HepG2 (cell line): Measurements from ENCODE around the gene SRSF10. TPM values are rescaled to one million over a fixed set of nuclear protein-coding genes. Genes with fewer than 3 reads are reported as not detected.
A peak's percentile ranks its signal among the peaks of the same experiment; 100 is the strongest.

Experiments used
- ARNTL ChIP-seq: sonication (generic); formaldehyde crosslinking; IDR thresholded peaks from 2 replicates; pipeline ENCODE4 v1.4.0; 2020; ENCODE audit warnings: mild to moderate bottlenecking, missing genetic modification reagents
- CBX1 ChIP-seq: IDR thresholded peaks from one replicate; pipeline ENCODE4 v1.6.1; 2016; ENCODE audit warnings: antibody characterized with exemption, low read depth
- KMT2A ChIP-seq: sonication (generic); formaldehyde crosslinking; IDR thresholded peaks from 2 replicates; pipeline ENCODE4 v1.4.0; 2020; ENCODE audit warnings: missing genetic modification reagents
- NFE2L1 ChIP-seq: sonication (generic); formaldehyde crosslinking; IDR thresholded peaks from 2 replicates; pipeline ENCODE4 v1.4.0; 2020; ENCODE audit warnings: missing genetic modification reagents, mild to moderate bottlenecking, borderline replicate concordance
- RBFOX2 ChIP-seq: fragments of 200-400 bp; formaldehyde crosslinking; IDR thresholded peaks from 2 replicates; pipeline ENCODE4 v1.6.1; 2017; ENCODE audit warnings: low read depth, mild to moderate bottlenecking, low read length
- TGIF2 ChIP-seq: IDR thresholded peaks from 2 replicates; pipeline ENCODE4 v1.6.1; 2016; ENCODE audit warnings: control low read depth, missing compliant biosample characterization
- ZNF234 ChIP-seq: sonication (generic); formaldehyde crosslinking; conservative IDR thresholded peaks from 2 replicates; pipeline ENCODE4 v1.5.1; 2020; ENCODE audit warnings: mild to moderate bottlenecking, missing genetic modification reagents
- ZNF260 ChIP-seq: sonication (generic); formaldehyde crosslinking; IDR thresholded peaks from 2 replicates; pipeline ENCODE4 v1.4.0; 2020; ENCODE audit warnings: missing genetic modification reagents, low read depth, mild to moderate bottlenecking, borderline replicate concordance
- ZNF430 ChIP-seq: sonication (generic); formaldehyde crosslinking; IDR thresholded peaks from 2 replicates; pipeline ENCODE4 v1.9.0; 2021; ENCODE audit warnings: mild to moderate bottlenecking, missing genetic modification reagents
- ZSCAN12 ChIP-seq: sonication (generic); formaldehyde crosslinking; IDR thresholded peaks from 2 replicates; pipeline ENCODE4 v1.9.0; 2021; ENCODE audit warnings: mild to moderate bottlenecking, missing genetic modification reagents
- polyA plus RNA-seq, 8 experiments: library from polyadenylated mRNA; depleted of rRNA in 3 of 8; stranded (reverse) in 7 of 8; unstranded in 1 of 8; fragments of >200 nt; fragmentation: Illumina TruSeq in 4 of 8; extraction: Trizol in 4 of 8; gene quantifications; 2 replicates each; pipeline versions ENCODE4 v1.2.1 to v1.2.3, GENCODE V29; 2011 to 2016; ENCODE audit warnings: low read depth in 4 of 8, missing spikeins in 1 of 8, mixed read lengths in 1 of 8; ENCODE audit not compliant: insufficient read depth in 1 of 8
- total RNA-seq, 5 experiments: library from RNA; depleted of rRNA; stranded (reverse); fragments of >200 nt; fragmentation: Illumina TruSeq; extraction: Trizol; gene quantifications; 2 replicates each; pipeline ENCODE4 v1.2.3, GENCODE V29; 2016; ENCODE audit warnings: low read depth in 1 of 5
- TF ChIP-seq, protein P1 (sequence below): sonication (generic); formaldehyde crosslinking; IDR thresholded peaks from 2 replicates; pipeline ENCODE4 v1.4.0; 2020; ENCODE audit warnings: missing genetic modification reagents
- TF ChIP-seq, protein P2 (sequence below): sonication (generic); formaldehyde crosslinking; IDR thresholded peaks from 2 replicates; pipeline ENCODE4 v1.8.1; 2022; ENCODE audit warnings: low read depth, mild to moderate bottlenecking, missing genetic modification reagents
- TF ChIP-seq, protein P3 (sequence below): conservative IDR thresholded peaks from 2 replicates; pipeline ENCODE4 v1.6.1; 2018; ENCODE audit warnings: missing genetic modification reagents
- TF ChIP-seq, protein P4 (sequence below): IDR thresholded peaks from 2 replicates; pipeline ENCODE4 v1.6.1; 2016; ENCODE audit warnings: mild to moderate bottlenecking
- TF ChIP-seq, protein P5 (sequence below): sonication (generic); formaldehyde crosslinking; IDR thresholded peaks from 2 replicates; pipeline ENCODE4 v1.8.0; 2022; ENCODE audit warnings: low read depth, missing genetic modification reagents
- TF ChIP-seq, protein P6 (sequence below): IDR thresholded peaks from 2 replicates; pipeline ENCODE4 v1.6.1; 2016; ENCODE audit warnings: control low read depth
- TF ChIP-seq, protein P7 (sequence below): IDR thresholded peaks from 2 replicates; pipeline ENCODE4 v1.6.1; 2018; ENCODE audit warnings: missing genetic modification reagents

SRSF10 gene
- total and polyA plus RNA-seq, 2 of the 13 experiments (the other 11 are each of a cell fraction or from before 2014, with no cell fraction given) = 126 to 186 TPM

DNA sequence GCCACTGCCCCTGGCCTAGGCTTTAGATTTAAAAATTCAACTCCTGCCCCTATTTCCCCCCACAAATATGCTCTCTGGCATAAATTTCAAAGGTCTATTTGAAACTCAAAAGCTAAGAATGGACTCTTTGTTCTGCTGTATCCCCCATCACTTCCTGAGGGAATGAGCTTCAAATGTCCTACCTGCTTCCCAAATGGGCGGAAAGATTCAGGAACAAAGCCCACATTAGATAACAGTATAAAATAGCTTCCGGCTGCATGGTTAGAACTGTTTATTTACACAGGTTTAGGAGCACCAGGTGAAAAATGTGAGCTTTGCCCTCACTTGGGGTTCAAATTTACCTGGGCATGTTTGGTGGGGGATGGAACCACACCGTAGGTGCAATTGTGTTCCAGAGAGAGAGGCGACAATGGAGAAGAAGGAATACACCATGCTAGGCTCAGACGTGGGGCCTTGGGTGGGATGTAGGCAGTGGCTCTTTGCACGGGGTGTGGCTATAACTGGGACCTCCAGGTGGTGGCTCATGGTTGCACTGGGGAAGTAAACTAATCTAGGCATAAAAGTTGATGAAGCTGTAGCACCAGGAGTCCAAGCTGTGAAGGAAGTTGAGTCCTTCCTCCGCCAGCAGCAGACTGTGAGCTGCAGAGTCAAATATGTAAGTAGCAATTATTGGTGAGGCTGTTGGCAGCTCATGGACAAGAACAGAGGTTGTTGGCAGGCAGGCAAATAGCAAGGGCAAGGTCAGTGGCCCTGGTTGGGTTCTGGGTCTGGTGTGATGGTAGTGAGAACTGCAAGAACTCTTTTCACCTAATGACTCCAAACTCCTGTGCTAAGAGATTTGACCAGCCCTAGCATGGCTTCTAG is 41.5 kb upstream of the SRSF10 start (continued):
- TF ChIP-seq, protein P1, sequence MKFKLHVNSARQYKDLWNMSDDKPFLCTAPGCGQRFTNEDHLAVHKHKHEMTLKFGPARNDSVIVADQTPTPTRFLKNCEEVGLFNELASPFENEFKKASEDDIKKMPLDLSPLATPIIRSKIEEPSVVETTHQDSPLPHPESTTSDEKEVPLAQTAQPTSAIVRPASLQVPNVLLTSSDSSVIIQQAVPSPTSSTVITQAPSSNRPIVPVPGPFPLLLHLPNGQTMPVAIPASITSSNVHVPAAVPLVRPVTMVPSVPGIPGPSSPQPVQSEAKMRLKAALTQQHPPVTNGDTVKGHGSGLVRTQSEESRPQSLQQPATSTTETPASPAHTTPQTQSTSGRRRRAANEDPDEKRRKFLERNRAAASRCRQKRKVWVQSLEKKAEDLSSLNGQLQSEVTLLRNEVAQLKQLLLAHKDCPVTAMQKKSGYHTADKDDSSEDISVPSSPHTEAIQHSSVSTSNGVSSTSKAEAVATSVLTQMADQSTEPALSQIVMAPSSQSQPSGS (CRISPR knock-in tag) = peak; percentile 54; the same call in 1 of the 2 replicates
- TF ChIP-seq TGIF2 (CRISPR knock-in tag) = 0 out of 2 replicates have a peak, but pooled peaks have one; percentile 15
- TF ChIP-seq NFE2L1 = no peak
- no peak for TF ChIP-seq ZNF260 (CRISPR knock-in tag)
- TF ChIP-seq, protein P2, sequence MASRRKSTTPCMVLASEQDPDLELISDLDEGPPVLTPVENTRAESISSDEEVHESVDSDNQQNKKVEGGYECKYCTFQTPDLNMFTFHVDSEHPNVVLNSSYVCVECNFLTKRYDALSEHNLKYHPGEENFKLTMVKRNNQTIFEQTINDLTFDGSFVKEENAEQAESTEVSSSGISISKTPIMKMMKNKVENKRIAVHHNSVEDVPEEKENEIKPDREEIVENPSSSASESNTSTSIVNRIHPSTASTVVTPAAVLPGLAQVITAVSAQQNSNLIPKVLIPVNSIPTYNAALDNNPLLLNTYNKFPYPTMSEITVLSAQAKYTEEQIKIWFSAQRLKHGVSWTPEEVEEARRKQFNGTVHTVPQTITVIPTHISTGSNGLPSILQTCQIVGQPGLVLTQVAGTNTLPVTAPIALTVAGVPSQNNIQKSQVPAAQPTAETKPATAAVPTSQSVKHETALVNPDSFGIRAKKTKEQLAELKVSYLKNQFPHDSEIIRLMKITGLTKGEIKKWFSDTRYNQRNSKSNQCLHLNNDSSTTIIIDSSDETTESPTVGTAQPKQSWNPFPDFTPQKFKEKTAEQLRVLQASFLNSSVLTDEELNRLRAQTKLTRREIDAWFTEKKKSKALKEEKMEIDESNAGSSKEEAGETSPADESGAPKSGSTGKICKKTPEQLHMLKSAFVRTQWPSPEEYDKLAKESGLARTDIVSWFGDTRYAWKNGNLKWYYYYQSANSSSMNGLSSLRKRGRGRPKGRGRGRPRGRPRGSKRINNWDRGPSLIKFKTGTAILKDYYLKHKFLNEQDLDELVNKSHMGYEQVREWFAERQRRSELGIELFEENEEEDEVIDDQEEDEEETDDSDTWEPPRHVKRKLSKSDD (CRISPR knock-in tag) = no peak
- TF ChIP-seq, protein P3, sequence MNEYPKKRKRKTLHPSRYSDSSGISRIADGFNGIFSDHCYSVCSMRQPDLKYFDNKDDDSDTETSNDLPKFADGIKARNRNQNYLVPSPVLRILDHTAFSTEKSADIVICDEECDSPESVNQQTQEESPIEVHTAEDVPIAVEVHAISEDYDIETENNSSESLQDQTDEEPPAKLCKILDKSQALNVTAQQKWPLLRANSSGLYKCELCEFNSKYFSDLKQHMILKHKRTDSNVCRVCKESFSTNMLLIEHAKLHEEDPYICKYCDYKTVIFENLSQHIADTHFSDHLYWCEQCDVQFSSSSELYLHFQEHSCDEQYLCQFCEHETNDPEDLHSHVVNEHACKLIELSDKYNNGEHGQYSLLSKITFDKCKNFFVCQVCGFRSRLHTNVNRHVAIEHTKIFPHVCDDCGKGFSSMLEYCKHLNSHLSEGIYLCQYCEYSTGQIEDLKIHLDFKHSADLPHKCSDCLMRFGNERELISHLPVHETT = 0 out of 2 replicates have a peak, but pooled peaks have one; percentile 23
- peak; percentile 59 for TF ChIP-seq CBX1
- no peak for TF ChIP-seq KMT2A (CRISPR knock-in tag)
- TF ChIP-seq, protein P4, sequence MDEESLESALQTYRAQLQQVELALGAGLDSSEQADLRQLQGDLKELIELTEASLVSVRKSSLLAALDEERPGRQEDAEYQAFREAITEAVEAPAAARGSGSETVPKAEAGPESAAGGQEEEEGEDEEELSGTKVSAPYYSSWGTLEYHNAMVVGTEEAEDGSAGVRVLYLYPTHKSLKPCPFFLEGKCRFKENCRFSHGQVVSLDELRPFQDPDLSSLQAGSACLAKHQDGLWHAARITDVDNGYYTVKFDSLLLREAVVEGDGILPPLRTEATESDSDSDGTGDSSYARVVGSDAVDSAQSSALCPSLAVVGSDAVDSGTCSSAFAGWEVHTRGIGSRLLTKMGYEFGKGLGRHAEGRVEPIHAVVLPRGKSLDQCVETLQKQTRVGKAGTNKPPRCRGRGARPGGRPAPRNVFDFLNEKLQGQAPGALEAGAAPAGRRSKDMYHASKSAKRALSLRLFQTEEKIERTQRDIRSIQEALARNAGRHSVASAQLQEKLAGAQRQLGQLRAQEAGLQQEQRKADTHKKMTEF (CRISPR knock-in tag) = peak; percentile 92
- TF ChIP-seq, protein P5, sequence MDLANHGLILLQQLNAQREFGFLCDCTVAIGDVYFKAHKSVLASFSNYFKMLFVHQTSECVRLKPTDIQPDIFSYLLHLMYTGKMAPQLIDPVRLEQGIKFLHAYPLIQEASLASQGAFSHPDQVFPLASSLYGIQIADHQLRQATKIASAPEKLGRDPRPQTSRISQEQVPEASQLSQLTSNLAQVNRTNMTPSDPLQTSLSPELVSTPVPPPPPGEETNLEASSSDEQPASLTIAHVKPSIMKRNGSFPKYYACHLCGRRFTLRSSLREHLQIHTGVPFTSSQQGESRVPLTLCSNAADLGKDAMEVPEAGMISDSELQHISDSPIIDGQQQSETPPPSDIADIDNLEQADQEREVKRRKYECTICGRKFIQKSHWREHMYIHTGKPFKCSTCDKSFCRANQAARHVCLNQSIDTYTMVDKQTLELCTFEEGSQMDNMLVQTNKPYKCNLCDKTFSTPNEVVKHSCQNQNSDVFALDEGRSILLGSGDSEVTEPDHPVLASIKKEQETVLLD (CRISPR knock-in tag) = peak; percentile 63; the same call in 1 of the 2 replicates
- TF ChIP-seq ZSCAN12 (CRISPR knock-in tag) = 0 out of 2 replicates have a peak, but pooled peaks have one; percentile 20
- TF ChIP-seq RBFOX2 = peak; percentile 86
- TF ChIP-seq ARNTL (CRISPR knock-in tag) = peak; percentile 69; the same call in 1 of the 2 replicates
- TF ChIP-seq ZNF234 (CRISPR knock-in tag) = no peak
- peak; percentile 49; the same call in 1 of the 2 replicates for TF ChIP-seq ZNF430 (CRISPR knock-in tag)
- TF ChIP-seq, protein P6, sequence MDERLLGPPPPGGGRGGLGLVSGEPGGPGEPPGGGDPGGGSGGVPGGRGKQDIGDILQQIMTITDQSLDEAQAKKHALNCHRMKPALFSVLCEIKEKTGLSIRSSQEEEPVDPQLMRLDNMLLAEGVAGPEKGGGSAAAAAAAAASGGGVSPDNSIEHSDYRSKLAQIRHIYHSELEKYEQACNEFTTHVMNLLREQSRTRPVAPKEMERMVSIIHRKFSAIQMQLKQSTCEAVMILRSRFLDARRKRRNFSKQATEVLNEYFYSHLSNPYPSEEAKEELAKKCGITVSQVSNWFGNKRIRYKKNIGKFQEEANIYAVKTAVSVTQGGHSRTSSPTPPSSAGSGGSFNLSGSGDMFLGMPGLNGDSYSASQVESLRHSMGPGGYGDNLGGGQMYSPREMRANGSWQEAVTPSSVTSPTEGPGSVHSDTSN = 0 out of 2 replicates have a peak, but pooled peaks have one; percentile 45
- TF ChIP-seq, protein P7, sequence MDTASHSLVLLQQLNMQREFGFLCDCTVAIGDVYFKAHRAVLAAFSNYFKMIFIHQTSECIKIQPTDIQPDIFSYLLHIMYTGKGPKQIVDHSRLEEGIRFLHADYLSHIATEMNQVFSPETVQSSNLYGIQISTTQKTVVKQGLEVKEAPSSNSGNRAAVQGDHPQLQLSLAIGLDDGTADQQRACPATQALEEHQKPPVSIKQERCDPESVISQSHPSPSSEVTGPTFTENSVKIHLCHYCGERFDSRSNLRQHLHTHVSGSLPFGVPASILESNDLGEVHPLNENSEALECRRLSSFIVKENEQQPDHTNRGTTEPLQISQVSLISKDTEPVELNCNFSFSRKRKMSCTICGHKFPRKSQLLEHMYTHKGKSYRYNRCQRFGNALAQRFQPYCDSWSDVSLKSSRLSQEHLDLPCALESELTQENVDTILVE (CRISPR knock-in tag) = peak; percentile 69; the same call in 1 of the 2 replicates
